ENCODE measurements around the gene LUZP1.

Gene LUZP1

GRCh38 chr1:23103001-23103889 is 65.4 kb downstream of the LUZP1 start:
- TF ChIP-seq SIN3A (IDR thresholded peaks at IDR 0.05; ENCODE audit: borderline replicate concordance, insufficient read depth, low read length): no peak
- no peak for TF ChIP-seq TAF1 (IDR thresholded peaks at IDR 0.05; ENCODE audit: borderline replicate concordance, insufficient read depth, low read length)

- no peak for TF ChIP-seq REST (IDR thresholded peaks at IDR 0.05; ENCODE audit: insufficient read depth in 1 of 2, low read depth in 2 of 2, low read length in 2 of 2)
- TF ChIP-seq SIN3A (IDR thresholded peaks at IDR 0.05; ENCODE audit: borderline replicate concordance, insufficient read depth, low read length): no peak; the same call in 1 of the 2 replicates
- no peak for TF ChIP-seq TAF1 (IDR thresholded peaks at IDR 0.05; ENCODE audit: borderline replicate concordance, insufficient read depth, low read length)
Observed at GRCh38 chr1:23102289-23102688, 66.4 kb downstream of the LUZP1 start.

GRCh38 chr1:23101887-23102286 is 66.8 kb downstream of the LUZP1 start:
- no peak for TF ChIP-seq TAF1 (IDR thresholded peaks at IDR 0.05; ENCODE audit: borderline replicate concordance, insufficient read depth, low read length)
- no peak for TF ChIP-seq REST (IDR thresholded peaks at IDR 0.05; ENCODE audit: insufficient read depth in 1 of 2, low read depth in 2 of 2, low read length in 2 of 2)
- TF ChIP-seq POLR2AphosphoS5 (IDR thresholded peaks at IDR 0.05; ENCODE audit: low read depth, low read length): no peak
- TF ChIP-seq SIN3A (IDR thresholded peaks at IDR 0.05; ENCODE audit: borderline replicate concordance, insufficient read depth, low read length): no peak
- TF ChIP-seq FOXP2 (optimal IDR thresholded peaks at IDR 0.05; ENCODE audit: borderline replicate concordance, extremely low read depth, extremely low read length, insufficient read depth): no peak

GRCh38 chr1:23101101-23101827 is 67.4 kb downstream of the LUZP1 start:
- TF ChIP-seq SIN3A (IDR thresholded peaks at IDR 0.05; ENCODE audit: borderline replicate concordance, insufficient read depth, low read length) (no peak), REST (IDR thresholded peaks at IDR 0.05; ENCODE audit: insufficient read depth in 1 of 2, low read depth in 2 of 2, low read length in 2 of 2) (no peak), POLR2AphosphoS5 (IDR thresholded peaks at IDR 0.05; ENCODE audit: low read depth, low read length) (no peak), TAF1 (IDR thresholded peaks at IDR 0.05; ENCODE audit: borderline replicate concordance, insufficient read depth, low read length) (no peak), FOXP2 (optimal IDR thresholded peaks at IDR 0.05; ENCODE audit: borderline replicate concordance, extremely low read depth, extremely low read length, insufficient read depth) (no peak)

GRCh38 chr1:23100074-23100748 is 68.4 kb downstream of the LUZP1 start:
- TF ChIP-seq REST (IDR thresholded peaks at IDR 0.05; ENCODE audit: insufficient read depth in 1 of 2, low read depth in 2 of 2, low read length in 2 of 2) (no peak), POLR2AphosphoS5 (IDR thresholded peaks at IDR 0.05; ENCODE audit: low read depth, low read length) (no peak), SIN3A (IDR thresholded peaks at IDR 0.05; ENCODE audit: borderline replicate concordance, insufficient read depth, low read length) (no peak), FOXP2 (optimal IDR thresholded peaks at IDR 0.05; ENCODE audit: borderline replicate concordance, extremely low read depth, extremely low read length, insufficient read depth) (no peak), TAF1 (IDR thresholded peaks at IDR 0.05; ENCODE audit: borderline replicate concordance, insufficient read depth, low read length) (no peak)
